DMS114 treated with DMSO at 0.1 percent for 48 hours (cell line): Measurements from ENCODE around the gene INTS14.
"Not testable (repeated sequence)": the region's sequence is repeated elsewhere in the genome, so short reads cannot be mapped to it uniquely, and the experiment has no call there.

Source experiments
- DNase-seq: peaks from one replicate; lab custom pipeline; 2025; ENCODE audit not compliant: unreplicated experiment; lab: John Stamatoyannopoulos, UW

Gene INTS14

DNA sequence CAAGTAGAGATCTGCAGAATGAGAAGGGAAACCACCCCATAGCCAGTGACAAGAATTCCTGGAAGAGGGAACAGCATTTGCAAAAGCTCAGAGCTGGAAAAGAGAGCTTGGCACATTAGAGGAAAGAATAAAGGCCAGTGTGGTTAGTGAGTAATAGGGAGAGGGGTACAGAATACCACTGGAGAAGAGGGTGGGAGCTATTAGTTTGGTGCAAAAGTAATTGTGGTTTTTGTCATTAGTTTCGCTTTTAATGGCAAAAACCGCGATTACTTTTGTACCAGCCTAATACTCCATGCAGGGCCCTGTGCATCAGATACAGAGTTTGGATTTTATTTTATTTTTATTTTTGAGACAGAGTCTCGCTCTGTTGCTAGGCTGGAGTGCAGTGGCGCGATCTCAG is 20.6 kb upstream of the INTS14 start:
- no peak for DNase-seq

DNA sequence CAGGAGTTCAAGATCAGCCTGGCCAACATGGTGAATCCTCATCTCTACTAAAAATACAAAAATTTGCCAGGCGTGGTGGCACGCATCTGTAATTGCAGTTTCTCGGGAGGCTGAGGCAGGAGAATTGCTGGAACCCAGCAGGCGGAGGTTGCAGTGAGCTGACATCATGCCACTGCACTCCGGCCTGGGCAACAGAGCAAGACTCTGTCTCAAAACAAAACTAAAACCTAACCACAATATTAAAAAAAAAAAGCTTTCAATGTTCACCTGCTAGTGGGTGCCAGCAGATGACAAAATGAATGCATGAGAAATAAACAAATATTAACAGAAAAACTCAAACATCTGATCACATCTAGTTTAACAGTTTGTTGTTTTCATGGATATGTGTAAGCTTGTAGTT is 19.8 kb upstream of the INTS14 start:
- no peak for DNase-seq

DNA sequence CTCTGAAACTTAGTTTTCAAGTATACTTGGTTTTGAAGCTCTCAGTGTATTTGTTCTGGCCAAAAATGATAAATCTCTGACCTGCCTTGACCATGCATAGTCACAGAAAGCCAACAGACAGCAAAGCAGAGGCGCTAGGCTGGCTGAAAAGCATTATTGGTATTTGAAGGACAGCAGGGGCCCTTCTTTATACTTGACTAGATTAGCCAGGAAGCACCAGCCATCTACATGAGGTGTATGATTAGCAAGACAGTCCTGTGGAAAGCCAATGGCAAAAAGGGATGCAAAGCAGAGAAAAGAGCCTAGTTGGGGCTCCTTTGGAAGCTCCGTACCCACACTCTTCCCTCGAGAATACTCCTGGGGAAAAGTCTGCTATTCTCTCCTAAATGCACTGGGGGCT is 18.6 kb upstream of the INTS14 start:
- DNase-seq, result no peak

- no peak for DNase-seq
These were observed 15.9 kb upstream of the INTS14 start for GRCh38 chr15:65626856-65627255.

GRCh38 chr15:65623103-65623502 is 12.2 kb upstream of the INTS14 start:
- DNase-seq, result no peak

DNA sequence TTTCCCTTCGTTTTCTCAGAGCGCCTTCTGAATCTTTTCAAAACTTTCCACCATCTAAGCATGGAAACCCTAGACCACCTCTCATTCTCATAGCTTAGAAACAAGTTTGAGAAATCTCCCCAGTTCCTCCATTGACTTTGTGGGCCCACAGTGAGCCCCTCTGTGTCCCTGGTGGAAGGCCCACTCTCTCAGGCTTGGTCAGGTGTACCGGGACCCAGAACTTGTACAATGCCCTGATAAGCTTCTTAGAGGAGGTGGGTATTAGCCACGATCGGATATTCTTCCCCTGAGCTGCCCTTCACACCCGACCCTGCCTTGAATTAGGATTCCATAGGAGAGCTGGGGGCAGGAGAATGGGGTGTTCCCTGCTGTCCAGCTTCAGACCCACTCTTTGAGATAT is 10.7 kb upstream of the INTS14 start, which contains the start of gene SLC24A1:
SLC24A1 (plus strand) TSS at position 301 of the 400 bp plus-strand sequence. CDS start 2,143 bp downstream, outside the sequence.
- no peak for DNase-seq

DNA sequence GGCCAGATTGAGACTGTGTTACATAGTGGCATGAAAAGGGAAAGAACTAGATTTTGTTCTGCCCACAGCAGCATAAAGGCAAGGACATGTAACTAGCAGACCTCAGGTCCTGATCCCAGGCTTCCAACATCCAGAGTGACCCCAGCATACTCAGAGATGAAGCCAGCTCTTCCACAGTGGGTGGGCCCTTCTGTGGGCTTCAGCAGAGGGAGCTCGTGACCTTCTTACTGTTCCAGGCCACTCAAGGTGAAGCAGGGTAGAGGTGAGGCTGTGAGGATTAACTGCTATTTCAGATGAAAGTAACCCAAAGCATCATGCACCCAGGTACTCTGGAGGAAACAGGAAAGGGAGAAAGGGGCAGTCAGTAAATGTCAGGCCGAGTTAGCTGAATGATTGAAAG is 9.9 kb upstream of the INTS14 start:
- no peak for DNase-seq

DNA sequence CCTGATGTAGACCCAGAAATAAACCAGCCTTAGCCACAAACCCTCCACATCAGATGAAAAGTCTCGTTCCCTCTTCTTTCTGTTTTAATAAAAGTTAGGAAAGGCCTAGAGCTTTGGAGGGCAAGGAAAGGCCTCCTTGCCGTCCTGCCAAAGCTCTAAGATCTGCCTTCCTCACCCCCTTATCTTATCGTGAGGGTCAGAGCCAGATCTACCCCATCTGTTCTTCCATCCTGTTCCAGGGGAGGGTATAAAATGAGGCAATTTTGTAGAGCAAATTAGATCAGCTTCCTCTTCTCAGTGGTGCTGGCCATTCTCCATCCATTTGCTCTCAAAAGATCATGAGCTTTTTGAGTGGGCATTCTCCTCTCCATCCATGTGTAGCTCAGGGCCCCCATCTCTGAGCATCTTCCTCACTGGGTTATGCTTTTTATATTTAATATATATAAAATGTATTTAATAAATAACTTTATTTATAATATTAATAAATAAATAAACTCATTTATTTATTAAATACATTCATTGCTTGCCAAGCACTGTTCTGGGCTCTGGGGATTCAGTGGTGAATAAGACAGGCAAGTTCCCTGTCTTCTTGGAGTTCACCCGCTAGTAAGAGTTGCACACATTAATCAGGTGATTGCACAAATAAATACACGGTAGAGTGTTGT is 8.8 kb upstream of the INTS14 start:
- DNase-seq, result no peak

DNA sequence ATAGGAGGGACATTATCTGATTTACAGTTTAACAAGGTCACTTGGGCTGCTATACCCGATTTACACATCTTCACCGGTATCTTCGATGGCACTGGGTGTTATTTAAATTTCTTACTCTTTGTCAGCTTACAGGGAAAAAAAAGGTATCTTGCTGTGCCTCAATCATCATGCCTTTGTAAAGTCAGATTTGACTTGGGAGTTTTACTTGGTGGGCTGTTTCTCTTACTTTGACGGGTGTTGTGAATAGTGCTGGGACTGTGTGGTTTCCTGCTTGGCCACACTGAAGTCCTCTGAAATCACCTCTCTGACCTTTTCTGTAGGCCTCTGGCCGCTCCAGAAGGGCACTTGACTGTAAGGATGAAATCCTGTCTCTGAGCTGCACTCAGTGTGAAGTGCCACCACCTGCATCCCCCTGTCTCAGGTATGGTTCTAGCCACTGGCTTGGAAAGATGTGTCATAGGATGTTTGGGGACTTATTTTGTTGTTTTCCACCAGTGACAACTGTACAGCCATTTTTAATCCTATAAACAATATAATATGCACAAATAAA is 7.7 kb upstream of the INTS14 start:
- no peak for DNase-seq

- not testable (repeated sequence) for DNase-seq
These were observed 5.0 kb upstream of the INTS14 start for GRCh38 chr15:65615887-65616286.

DNA sequence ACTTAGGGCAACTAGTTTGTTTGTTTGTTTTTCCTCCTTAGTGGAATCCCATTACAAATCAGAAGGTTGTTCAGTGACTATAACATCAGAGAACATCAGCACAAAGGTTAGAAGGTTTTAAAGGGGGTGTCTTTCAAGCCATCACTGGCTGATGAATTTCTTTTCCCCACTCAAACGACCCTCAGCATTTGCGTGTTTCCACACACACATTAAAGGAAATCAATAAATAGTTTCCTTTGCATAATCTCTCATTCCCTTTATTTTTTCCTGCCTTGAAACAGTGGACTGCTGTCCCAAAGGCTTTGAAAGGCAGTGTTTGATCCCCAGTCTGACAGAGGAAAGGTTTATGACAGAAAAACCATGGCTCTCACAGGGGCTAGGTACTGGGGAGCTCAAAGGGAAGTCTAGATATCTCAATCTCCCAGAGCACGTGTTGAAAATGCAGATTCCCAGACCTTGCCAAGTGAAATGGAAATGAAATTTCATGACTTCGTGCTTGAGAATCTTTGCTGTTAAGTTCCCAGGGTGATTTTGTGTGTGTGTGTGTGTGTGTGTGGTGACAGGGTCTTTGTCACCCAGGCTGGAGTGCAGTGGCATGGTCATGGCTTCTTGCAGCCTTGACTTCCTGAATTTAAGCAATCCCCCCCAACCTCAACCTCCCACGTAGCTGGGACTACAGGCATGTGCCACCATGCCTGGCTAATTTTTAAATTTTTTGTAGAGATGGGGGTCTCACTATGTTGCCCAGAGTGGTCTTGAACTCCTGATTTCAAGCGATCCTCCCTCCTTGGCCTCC is 2.2 kb upstream of the INTS14 start:
- no peak for DNase-seq

DNA sequence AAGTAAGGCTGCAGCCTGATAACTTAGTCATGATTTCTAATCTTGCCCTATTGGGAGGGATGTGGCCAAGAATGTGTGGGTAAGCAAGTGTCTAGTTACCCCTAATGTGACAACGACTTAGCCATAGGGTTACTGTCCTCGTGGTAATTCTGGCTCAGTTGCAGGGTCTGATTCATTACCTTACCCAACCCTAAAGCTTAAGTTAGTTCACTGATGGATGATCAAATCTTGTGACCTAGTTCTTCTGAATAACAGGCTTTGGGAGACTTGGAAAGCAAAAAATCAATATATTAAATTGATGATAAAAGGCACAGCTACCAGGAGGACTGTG is 1.6 kb upstream of the INTS14 start:
- no peak for DNase-seq

DNA sequence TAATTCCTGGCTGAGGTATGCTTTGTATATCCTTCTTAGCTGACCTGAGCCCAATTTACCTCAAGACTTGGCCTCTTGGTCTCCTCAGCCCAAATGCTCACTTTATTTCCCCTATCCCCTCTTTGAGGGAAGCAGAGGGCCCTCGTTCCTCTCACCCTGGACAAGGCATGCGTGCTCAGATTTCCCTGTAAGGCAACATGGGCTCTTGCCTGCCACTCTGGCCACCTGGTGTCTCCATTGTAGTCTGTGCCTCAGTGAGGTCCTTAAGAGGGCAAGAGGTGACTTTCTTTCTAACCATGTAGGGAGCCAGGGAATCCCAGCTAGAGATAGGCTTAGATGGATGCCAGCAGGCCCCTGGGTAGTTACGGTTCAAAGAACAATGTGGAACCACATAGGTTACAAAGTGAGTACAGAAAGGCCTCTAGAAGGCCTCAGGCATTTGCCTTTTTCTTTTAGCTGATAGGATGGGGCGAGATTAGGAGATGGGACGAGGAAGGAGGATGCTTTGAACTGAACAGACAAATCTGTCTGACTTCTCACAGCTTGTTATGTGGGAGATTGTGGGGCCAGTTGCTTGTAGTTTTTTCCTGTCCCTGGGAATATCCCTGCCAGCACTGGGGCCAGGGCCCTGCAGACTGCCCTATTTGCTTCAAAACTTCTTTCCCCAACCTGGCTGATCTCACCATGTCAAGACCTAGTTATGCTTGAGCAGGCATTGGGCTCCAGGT is 1.1 kb upstream of the INTS14 start:
- no peak for DNase-seq

GRCh38 chr15:65603559-65603958 is 7.4 kb downstream of the INTS14 start:
- DNase-seq, result no peak

DNA sequence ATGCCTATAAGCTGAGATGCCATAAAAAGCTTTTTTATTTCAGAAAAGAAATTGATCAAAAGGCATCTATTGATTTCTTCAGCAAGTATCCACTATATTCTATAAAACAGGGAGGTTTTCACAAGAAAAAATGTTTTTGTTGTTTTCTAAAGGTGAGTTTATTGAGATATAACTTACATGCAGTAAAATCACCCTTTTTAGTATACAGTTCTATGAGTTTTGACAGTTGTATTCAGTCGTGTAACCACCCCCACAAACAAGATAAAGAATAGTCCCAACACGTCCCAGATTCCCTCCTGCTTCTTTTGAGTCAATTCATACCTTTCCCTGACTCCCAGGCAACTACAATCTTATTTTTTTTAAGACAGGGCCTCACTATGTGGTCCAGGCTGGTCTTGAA is 7.8 kb downstream of the INTS14 start:
- no peak for DNase-seq

DNA sequence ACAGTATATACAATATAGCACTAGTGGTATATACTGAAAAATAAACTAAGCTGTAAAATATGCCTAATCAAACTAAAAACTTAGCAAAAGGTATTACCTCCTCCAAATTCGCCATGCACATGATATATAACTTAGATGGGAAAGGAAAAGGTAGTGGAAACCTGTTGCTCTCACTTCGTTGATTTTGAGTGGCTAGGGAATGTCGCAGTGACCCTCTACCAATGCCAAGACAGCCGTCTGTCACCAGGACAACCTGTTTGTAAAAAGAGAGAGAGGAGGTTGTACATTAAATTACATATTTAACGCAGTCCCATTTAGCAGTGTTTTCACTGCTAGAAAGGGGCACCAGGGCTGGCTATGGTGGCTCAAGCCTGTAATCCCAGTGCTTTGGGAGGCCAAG is 11.3 kb downstream of the INTS14 start:
- DNase-seq, result no peak

GRCh38 chr15:65598468-65598867 is 12.5 kb downstream of the INTS14 start:
- DNase-seq, result no peak

- DNase-seq, result no peak
These were observed 15.0 kb downstream of the INTS14 start for GRCh38 chr15:65595960-65596359.

DNA sequence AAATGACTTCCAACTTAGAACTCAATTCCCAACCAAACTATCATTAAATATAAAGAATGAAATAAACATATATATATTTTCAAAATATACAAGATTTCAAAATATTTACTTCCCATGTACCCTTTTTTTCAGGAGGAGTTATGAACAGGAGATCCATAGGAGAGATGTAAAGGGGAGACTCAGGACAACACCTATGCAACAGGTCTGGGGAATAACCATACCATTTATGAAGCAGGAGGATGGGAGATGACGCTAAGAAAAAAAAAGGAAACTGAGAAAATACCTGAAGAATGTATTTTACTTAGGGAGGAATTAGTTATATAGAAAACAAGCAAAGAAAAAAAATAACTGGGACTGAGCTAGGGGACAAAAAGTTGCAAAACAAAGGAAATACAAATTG is 23.8 kb downstream of the INTS14 start:
- no peak for DNase-seq

DNA sequence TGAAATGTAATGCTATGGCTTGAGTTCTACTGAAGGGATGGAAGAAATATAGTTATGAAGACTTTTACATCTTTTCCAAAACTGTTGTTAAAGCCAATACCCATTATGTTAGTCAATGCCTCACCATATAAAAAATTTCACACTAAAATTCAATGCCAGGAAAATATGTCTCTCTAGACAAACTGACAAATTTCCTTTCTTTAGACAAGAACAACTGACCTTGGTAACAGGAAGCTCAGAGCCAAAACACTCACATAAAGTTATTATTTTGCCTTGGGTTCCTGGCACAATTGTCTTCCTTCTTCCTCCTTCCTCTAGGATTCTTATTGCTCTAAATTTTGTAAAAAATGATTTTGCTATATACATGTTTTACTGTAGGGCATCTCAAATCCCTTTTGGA is 26.7 kb downstream of the INTS14 start:
- no peak for DNase-seq

DNA sequence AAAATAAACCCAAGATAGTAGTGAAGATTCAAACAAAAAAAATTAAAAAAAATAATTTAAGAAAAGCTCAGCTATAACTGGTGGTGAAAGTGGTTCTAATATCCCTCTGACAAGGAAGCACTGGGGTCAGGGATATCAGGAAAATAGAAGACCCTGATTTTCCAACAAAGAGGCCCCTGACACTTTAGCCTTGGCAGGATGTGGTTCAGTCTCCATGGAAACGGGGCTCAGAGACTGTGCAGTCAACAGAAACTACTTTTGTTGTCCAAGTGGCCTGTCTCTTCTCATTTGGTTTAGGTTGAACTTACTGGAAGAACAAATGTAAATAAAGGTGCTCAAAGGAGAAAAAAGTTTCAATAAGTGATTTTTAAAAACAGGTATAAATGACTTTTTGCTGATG is 27.2 kb downstream of the INTS14 start:
- DNase-seq, result no peak

DNA sequence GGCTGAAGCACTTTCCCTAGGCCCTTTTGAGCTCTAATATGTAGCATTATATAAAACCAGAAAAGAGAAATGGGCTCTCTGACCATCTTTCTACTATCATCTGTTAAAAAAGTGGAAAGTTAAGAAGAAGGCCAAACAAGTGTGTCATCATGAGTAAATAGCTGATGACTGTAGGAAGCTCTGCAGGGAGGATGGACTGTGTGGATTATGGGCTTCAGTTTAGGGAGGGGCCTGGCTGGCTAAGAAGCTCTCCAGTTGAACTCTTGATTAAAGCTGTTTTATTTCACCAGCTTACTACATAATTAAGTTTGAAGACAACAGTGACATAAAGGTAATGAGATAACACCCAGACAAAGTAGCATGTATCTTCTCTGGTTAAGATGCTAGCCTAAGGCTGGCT is 30.6 kb downstream of the INTS14 start:
- DNase-seq, result no peak
